ENCODE measurements around the gene NCOA1.

DNA sequence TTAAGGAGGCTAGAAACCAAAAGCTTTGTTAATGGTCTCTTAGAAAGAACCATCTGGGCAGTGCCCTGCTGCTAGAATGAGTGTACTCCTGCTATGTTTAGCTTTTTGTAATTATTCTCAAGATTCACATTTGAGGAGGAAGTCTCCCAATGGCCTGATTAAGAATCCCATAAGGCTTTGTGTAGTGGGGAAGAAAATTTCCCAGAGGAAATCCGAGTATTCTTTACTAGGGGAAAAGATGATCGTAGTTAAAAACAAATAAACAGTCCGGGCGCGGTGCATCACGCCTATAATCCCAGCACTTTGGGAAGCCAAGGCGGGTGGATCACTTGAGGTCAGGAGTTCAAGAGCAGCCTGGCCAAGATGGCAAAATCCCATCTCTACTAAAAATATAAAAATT lies 184.3 kb downstream of the NCOA1 start:
- no peak for TF ChIP-seq ZNF70 (CRISPR knock-in tag; IDR thresholded peaks at IDR 0.05)
- TF ChIP-seq GLIS3 (CRISPR knock-in tag; IDR thresholded peaks at IDR 0.05), result no peak
- TF ChIP-seq, protein P1, sequence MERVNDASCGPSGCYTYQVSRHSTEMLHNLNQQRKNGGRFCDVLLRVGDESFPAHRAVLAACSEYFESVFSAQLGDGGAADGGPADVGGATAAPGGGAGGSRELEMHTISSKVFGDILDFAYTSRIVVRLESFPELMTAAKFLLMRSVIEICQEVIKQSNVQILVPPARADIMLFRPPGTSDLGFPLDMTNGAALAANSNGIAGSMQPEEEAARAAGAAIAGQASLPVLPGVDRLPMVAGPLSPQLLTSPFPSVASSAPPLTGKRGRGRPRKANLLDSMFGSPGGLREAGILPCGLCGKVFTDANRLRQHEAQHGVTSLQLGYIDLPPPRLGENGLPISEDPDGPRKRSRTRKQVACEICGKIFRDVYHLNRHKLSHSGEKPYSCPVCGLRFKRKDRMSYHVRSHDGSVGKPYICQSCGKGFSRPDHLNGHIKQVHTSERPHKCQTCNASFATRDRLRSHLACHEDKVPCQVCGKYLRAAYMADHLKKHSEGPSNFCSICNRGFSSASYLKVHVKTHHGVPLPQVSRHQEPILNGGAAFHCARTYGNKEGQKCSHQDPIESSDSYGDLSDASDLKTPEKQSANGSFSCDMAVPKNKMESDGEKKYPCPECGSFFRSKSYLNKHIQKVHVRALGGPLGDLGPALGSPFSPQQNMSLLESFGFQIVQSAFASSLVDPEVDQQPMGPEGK (CRISPR knock-in tag; IDR thresholded peaks at IDR 0.05; ENCODE audit: borderline replicate concordance), result no peak
- no peak for TF ChIP-seq SNAI2 (CRISPR knock-in tag; IDR thresholded peaks at IDR 0.05)
- TF ChIP-seq ZNF565 (CRISPR knock-in tag; conservative IDR thresholded peaks at IDR 0.05; ENCODE audit: low read depth), result no peak
- TF ChIP-seq ZNF8 (CRISPR knock-in tag; IDR thresholded peaks at IDR 0.05), result no peak
- TF ChIP-seq TCF4 (CRISPR knock-in tag; IDR thresholded peaks at IDR 0.05; ENCODE audit: borderline replicate concordance), result no peak
- no peak for TF ChIP-seq PPARA (CRISPR knock-in tag; IDR thresholded peaks at IDR 0.05; ENCODE audit: borderline replicate concordance)
- TF ChIP-seq ARNTL (CRISPR knock-in tag; IDR thresholded peaks at IDR 0.05; ENCODE audit: borderline replicate concordance, low read depth), result no peak
- TF ChIP-seq ZFP3 (CRISPR knock-in tag; IDR thresholded peaks at IDR 0.05), result no peak
- TF ChIP-seq BACH2 (CRISPR knock-in tag; IDR thresholded peaks at IDR 0.05; ENCODE audit: borderline replicate concordance), result no peak

Data from SK-N-SH treated with all-trans-retinoic acid at 6 μM for 48 hours (cell line).